NCI-H524 (cell line): Measurements from ENCODE around the gene ANAPC10.
A peak's percentile ranks its signal among the peaks of the same experiment; 100 is the strongest.
"Not testable (repeated sequence)": the region's sequence is repeated elsewhere in the genome, so short reads cannot be mapped to it uniquely, and the experiment has no call there.

Experiments
- DNase-seq, 2 experiments: peaks; one replicate each; lab custom pipeline; 2025; lab: John Stamatoyannopoulos, UW

The ANAPC10 gene

GRCh38 chr4:145003675-145004074 is 94.3 kb downstream of the ANAPC10 start:
- no peak for DNase-seq

GRCh38 chr4:145001635-145002034 is 96.4 kb downstream of the ANAPC10 start:
- no peak for DNase-seq

- not testable (repeated sequence) for DNase-seq
Observed at GRCh38 chr4:145000656-145001055, 97.3 kb downstream of the ANAPC10 start.

- DNase-seq = peak in 1 of 2 experiments; percentile 2
Observed at GRCh38 chr4:144989306-144989705, 108.7 kb downstream of the ANAPC10 start.

GRCh38 chr4:144985531-144985930 is 112.5 kb downstream of the ANAPC10 start:
- no peak for DNase-seq

GRCh38 chr4:144985014-144985413 is 113.0 kb downstream of the ANAPC10 start:
- no peak for DNase-seq

GRCh38 chr4:144984241-144984640 is 113.8 kb downstream of the ANAPC10 start:
- no peak for DNase-seq

- no peak for DNase-seq
Observed at GRCh38 chr4:144975718-144976117, 122.3 kb downstream of the ANAPC10 start.

GRCh38 chr4:144970597-144970996 is 127.4 kb downstream of the ANAPC10 start:
- DNase-seq = no peak

GRCh38 chr4:144969821-144970220 is 128.2 kb downstream of the ANAPC10 start:
- DNase-seq = no peak

GRCh38 chr4:144968606-144969005 is 129.4 kb downstream of the ANAPC10 start:
- no peak for DNase-seq

- DNase-seq = no peak
Observed at GRCh38 chr4:144967161-144967560, 130.8 kb downstream of the ANAPC10 start.

GRCh38 chr4:144962300-144962699 is 135.7 kb downstream of the ANAPC10 start:
- DNase-seq = no peak

GRCh38 chr4:144955104-144955503 is 142.9 kb downstream of the ANAPC10 start:
- peak; percentile 5 to 17 for DNase-seq

- DNase-seq = no peak
Observed at GRCh38 chr4:144954230-144954629, 143.8 kb downstream of the ANAPC10 start.

- DNase-seq = no peak
Observed at GRCh38 chr4:144948421-144948820, 149.6 kb downstream of the ANAPC10 start.

GRCh38 chr4:144948009-144948408 is 150.0 kb downstream of the ANAPC10 start:
- DNase-seq = peak in 1 of 2 experiments; percentile 17
